Stimulated activated CD4-positive, alpha-beta T cell treated with anti-CD3 and anti-CD28 coated beads, Interleukin-4, amount 100 ng/mL, for 4 hours (primary cell): ENCODE results near the gene GALNS.
"Not testable (repeated sequence)": the region's sequence is repeated elsewhere in the genome, so short reads cannot be mapped to it uniquely, and the experiment has no call there.

Experiments
- DNase-seq, 2 experiments: peaks; one replicate each; pipeline ENCODE4 v3.0.0-alpha.2; 2020

Gene GALNS, protein sequence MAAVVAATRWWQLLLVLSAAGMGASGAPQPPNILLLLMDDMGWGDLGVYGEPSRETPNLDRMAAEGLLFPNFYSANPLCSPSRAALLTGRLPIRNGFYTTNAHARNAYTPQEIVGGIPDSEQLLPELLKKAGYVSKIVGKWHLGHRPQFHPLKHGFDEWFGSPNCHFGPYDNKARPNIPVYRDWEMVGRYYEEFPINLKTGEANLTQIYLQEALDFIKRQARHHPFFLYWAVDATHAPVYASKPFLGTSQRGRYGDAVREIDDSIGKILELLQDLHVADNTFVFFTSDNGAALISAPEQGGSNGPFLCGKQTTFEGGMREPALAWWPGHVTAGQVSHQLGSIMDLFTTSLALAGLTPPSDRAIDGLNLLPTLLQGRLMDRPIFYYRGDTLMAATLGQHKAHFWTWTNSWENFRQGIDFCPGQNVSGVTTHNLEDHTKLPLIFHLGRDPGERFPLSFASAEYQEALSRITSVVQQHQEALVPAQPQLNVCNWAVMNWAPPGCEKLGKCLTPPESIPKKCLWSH

DNA sequence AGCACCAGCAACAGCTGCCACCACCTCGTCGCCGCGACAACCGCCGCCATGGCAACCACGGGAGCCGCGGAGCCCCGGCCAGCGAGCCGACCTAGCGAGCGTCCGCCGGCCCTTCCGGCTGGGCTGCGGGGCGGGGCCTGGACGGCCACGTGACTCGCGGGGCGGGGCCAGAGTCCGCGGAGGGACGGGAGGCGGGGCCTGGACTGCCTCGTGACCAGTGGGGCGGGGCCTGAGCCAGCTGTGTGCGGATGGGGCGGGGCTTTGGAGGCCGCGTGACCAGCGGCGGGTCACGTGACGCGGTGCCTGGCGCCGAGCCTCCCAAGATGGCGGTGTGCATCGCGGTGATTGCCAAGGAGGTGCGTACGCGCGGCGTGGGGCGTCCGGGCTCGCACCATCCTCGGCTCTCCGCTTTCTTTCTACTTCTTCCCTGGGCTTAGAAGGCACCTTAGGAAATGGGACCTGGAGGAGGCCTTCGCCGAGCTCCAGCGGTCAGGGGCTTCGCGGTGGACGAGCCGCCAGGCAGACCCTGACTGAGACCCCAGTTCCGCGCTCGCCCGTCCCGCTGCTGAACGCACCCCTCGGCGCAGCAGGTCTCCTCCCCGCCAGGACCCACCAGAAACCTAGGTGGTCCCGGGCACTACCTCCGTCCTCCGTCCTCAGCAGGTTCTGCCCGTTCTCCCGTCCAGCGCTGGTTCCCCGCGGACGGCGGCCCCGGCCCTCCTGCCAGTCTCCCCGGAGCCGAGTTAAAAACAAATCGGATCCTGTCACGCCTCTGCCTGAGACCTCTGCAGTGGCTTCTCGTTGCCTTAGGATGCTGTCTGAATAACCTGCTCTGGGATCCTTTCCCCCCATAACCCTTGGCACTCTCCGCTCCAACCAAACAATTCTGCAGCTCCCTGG, at the start of gene GALNS, which contains the start of gene TRAPPC2L:
Gene GALNS, minus strand, starts transcription at position 120 of the 900 bp plus-strand sequence. Its CDS starts 70 bp downstream, at position 50.
Gene TRAPPC2L, plus strand, starts transcription at position 300 of the 900 bp plus-strand sequence. Its CDS starts 24 bp downstream, at position 324.
- DNase-seq: peak; percentile 97 to 100

DNA sequence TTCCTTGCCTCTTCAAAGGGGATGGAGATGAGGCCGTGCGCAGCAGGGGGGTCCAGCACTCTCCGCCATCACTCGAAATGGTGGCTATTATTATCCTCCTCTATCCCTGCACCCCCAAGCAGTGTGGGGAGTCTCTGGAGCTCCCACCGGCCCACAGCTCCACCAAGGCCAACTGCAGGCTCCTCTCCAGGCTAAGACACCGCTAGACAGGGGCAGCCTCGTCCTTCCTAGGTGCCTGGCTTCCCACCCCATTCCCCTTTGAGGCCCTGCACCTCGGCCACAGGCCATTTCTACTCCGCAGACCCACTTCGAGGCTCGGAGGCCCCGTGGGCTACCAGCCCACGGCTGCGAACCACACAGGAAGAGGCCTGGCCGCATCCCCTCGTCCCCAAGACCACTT, 49.3 kb upstream of the GALNS start:
- DNase-seq: no peak

DNA sequence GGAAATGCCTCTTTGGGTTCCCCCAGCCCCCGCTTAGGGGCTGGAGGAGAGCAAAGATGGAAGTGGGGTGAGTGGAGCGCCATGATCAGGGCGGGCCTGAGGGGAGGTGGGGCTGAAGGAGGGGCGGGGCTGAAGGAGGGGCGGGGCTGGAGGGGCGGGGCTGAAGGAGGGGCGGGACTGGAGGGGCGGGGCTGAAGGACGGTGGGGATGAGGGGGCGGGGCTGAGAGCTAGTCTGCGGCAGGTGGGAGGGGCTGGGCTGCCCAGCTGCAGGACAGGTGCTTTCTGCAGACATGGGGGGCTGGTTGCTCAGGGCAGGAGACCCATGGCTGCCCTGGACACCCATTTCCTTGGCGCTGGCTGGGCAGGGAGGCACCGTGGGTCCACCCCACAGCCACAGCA, 48.8 kb upstream of the GALNS start:
- DNase-seq: peak in 1 of 2 experiments; percentile 8

DNA sequence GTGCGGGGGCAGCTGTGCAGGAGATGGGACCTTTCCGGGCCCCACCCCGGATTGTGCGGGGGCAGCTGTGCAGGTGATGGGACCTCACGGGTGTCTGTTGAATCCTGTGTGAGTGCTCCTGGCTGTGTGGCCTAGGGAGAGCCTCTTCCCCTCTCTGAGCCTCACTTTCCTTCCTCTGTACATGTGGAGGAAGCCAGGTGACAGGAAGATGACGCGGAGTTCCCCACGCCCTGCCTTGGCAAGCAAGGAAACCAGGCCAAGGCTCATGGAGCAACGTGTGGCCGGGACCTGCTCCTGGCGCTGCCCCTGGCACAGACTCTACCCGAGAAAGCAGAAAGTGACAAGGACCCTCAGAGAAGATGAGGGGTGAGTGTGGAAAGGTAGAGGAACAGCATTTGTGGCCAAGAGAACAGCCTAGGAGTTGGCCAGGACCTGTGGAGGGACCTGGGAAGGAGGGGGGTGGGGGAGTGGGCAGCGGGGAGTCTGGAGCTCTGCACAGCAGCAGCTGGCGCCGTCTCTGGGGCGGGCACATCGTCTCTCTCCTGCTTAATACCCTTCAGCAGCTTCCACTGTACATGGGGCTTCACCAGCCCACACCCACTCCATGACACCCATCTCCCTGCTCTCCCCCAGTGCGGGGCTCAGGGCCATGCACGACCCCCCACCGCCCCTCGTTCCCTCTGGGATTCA, 48.1 kb upstream of the GALNS start:
- DNase-seq: no peak

DNA sequence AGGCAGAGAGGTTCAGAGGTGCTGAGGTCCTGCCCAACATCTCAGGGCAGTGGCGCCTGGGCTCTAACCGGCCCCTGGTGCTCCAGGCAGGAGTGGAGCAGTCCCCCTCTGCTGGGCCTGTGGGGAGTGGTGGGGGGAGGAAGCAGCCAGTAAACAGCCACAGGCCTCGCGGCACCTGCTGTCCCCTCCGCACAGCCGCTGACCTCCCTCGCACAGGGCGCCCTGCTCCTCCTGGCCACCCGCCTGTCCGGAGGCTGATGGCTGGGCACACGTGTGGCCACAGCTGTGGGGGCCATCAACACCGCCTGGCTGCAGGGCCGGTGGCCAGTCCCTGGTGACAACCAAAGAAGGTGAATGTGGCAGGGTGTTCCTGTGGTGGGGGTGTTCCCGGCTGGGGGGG, 46.5 kb upstream of the GALNS start:
- DNase-seq: no peak

DNA sequence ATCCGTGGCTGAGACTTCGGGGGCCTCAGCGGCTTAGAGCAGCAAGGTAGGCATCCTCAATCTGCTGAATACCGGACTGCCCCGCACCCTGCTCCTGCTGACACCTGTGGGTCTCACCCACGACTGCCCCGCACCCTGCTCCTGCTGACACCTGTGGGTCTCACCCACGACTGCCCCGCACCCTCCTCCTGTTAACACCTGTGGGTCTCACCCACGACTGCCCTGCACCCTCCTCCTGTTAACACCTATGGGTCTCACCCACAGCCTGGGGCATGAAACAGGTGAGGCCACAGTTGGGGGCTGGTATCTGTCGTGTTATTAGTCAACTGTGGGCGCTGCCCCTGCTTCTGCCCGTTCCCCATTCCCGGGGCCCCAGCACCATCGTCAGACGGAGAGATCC, 46.0 kb upstream of the GALNS start:
- DNase-seq: no peak

DNA sequence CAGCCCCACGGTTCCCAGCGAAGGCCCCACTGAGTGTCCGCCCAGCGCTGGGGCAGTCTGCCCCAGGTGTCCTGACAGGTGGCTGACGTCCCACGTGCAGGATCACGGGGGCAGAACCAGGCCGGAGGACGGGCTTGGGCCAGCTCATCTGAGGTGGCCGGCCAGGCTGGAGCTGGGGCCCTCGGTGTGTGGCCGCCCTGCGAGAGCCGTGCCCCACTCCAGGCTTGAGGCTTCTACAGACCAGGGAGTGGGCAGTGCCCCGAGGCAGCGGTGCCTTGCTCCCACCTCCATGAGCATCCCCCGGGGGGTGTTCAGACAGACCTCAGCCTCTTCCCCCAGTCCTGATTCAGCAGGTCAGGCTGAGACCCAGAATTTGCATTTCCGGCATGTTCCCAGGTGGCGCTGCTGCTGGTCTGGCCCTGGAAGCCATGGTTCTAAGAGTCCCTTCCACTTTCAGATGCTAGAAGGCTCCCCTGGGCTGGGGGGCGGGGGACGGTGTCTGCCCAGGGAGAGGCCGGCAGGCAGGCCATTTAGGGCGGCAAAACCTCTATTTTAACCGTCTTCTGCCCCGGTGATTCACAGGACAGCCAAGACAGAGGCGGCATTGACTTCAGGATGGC, 45.1 kb upstream of the GALNS start:
- no peak for DNase-seq

DNA sequence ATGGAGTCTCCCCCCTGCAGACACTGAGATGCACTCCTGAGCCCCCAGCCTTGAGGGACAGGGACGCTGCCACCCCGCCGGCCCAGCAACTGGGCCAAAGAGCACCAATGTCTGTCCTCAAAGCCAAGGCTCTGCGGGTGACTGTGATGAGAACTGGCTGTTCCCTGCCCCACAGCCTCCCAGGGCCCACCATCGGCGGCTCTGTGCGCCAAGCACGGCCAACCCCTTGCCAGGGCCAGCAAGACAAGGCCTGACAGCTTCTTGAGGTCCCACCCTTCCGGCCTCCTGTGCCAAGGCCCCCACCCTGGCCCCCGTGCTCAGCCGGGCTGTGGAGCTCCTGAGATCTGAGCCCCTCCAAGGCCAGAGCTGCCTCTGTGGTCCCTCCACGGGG, 43.9 kb upstream of the GALNS start:
- DNase-seq: no peak

DNA sequence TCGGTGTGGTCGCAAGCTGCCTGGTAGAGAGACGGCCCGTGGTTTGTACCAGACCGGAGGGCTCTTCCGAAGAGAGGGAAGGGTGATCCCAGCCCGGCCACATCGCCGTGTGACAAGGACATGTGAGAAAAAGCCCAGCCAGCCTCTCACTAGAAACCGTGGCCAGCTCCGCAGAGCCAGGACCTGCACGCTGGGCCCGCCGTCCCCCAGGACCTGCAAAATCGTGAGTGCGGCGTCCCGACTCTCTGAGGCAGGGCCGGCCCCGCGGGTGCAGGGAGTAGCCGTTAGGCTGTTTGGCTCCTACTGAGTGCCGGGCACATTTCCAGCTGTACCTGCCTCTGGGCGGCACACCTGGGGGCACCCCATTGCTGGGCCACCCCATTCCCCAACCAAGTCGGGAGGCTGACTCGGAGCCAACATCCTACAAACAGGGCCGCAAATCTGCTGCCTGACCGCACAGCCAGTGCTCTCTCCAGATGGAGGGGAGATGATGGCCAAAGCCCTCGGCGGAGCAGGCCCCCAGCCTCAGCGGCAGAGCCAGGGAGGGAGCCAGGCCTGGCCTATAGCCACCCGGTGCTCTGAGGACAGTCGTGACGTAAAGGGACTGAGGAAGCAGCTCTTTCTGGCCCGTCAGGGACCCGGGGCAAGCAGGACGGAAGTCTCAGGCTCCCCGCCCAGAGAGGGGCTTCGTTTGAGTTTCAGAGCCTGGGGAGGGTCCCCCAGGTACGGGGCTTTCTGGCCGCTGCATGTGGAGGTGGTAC, 43.3 kb upstream of the GALNS start:
- DNase-seq: no peak

DNA sequence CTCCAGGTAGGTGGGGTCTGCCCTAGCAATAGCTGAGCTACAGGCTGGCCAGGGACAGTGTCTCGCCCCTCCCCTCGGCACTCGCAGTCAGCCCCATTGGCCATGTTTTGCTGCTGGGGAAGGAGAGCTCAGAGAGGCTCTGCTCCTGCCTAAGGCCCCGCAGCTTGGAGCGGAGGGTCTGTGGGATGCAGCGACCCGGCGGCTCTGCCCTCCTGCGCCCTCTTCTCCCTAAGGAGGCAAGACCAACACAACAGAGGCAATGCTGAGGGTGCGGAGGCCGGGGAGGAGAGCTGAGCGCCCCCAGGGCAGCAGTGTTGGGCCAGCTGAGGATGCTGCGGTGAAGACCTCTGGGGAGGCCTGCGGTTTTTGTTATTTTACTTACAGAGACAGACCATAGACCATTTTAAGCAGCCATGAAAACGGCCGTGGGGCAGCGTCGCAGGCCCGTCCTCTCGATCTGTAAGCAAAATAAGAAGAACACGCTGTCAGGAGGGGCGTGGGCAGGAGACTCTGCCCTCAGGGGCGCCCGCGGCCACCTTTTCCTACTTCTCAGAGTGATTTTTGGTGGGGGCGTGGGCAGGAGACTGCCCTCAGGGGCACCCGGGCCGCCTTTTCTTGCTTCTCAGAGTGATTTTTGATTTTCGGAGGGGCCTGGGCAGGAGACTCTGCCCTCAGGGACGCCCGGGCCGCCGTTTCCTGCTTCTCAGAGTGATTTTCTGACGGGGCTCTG, 41.1 kb upstream of the GALNS start:
- no peak for DNase-seq

DNA sequence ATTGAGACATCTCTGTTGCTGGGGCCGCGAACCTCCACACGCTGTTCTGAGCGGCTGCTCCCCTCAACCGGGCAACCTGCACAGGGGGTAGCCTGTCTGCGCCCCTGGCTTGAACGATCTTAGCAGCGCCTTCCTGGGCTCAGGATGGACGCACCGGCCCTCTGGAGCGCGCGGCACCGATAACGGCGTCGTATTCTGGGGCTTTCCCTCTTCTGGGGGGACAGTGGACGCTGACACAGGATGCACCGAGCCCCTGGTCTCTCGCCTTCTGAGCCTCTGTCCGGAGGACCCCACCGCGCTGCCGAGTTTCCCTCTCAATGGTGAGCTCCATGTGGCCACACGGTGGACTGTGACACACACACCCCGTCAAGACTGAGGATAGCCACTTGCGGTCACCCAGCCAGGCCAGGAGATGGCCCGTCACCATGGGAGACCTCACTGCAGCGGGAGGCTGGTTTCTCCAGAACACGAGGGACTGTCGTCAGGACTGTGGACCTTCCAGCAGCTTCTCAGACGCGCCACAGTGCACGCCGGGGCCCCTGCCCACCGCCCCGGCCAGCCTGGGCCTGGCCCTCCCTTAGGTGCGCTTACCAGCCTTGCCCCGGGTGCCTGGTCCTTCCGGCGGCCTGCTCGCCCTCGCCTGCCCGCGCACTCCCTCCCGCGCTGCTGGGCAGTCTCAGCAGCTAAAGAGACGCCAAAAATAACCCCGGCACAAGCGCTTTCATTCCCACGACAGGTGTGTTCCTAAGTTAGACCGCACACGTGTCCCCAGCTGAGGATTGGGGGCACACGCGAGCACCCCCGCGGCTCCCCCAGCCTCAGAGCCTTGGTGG, 39.7 kb upstream of the GALNS start:
- DNase-seq: no peak

DNA sequence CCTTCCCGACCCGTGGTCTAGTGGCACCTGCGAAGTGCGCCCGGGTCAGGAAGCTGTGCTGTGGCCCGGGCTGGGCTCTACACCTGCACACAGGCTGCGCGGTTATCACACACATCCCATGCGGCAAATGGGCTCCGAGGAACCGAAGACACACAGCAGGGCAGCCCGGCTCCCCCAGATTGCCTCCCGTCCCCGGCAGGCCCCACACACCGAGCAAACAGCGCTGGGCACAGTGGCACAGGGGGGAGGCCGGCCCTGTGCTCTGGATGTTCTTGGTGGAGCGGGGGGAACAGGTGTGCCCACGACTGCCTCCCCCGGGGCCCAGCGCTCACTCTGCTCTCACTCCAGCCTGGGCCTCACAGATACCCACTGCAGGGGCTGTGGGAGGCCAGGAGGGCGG, 38.6 kb upstream of the GALNS start:
- no peak for DNase-seq

DNA sequence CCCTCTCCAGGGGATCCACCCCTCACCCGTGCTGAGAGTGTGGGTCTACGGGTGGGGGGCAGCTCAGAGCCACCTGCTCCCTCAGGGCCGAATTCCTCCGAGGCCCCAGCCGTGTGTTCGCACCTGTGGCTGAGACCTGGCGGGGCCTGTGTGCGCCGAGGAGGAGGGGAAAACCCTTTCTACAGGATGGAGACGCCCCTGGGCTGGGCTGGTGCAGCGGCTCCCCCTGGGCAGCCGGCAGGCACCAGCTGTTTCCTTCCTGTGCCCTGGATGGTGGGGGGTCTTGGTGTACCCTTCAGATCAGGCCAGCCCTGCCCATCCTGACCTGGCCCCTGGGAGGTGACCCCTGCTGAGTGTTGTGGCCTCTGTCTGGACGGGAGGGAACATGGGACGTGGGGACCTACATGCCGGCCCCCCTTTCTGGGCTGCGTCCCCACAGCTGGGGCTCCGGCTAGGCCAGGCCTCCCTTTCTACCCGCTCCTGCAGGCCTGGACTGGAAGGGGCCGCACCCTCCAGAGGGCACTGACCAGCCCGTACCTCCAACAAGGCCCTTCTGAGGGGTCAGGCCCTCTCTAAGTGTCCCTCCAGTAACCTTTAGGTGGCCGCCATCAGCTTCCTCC, 38.0 kb upstream of the GALNS start:
- DNase-seq: no peak

DNA sequence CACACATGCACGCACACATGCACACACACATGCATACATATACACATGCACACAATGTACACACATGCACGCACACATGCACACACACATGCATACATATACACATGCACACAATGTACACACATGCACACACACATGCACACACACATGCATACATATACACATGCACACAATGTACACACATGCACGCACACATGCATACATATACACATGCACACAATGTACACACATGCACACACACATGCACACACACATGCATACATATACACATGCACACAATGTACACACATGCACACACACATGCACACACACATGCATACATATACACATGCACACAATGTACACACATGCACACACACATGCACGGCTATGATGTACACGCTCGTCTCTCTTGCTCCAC, 37.5 kb upstream of the GALNS start:
- DNase-seq: not testable (repeated sequence)

DNA sequence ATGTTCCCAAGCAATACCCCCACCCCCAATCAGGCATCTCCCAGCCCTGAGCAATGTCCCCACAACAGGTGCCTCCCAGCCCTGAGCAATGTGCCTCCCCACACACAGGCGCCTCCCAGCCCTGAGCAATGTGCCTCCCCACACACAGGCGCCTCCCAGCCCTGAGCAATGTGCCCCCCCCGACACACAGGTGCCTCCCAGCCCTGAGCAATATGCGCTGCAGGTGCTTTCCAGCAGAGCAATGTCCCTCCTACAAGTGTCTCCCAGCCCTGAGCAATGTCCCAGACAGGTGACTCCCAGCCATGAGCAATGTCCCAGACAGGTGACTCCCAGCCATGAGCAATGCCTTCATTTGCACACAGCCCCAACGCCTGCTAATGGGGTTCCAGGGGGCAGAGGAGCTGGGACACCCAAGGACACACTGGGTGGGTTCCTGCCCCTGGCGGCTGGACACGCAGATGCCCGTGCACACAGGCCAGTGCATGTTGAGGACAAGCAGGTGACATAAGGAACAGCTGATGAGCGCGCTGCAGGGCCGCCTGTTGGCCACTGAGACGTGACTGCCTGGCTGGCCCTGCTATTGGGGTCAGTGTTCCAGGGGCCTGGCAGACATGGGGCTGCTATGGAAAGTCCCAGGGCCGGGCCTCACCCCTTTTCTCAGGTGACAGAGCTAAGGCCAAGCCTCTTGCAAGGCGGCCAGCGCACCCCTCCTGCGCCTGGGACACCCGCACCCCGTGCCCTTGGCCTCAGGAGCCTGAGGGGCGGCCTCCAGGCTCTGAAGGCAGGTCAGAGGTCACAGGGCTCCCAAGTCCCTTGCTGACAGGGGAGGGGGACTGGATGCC, 36.6 kb upstream of the GALNS start:
- no peak for DNase-seq

DNA sequence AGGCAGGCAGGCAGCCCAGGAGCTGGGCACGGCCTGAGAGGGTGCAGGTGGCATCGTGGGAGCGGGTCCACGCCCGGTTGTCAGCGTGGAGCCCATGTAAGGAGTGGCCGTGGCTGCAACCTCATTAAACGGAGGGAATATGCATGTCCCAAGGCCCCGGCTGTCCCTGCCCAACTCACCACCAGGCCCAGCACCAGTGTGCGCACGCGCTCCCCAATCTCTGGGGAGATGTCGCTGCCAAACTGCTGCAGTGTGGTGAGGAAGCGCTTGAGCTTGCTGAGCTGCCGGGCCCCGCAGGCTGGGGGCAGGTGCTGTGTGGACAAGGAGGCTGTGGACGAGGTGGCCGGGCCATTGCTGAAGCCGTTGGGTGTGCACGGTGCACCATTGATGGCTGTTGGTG, 35.3 kb upstream of the GALNS start:
- DNase-seq: no peak

DNA sequence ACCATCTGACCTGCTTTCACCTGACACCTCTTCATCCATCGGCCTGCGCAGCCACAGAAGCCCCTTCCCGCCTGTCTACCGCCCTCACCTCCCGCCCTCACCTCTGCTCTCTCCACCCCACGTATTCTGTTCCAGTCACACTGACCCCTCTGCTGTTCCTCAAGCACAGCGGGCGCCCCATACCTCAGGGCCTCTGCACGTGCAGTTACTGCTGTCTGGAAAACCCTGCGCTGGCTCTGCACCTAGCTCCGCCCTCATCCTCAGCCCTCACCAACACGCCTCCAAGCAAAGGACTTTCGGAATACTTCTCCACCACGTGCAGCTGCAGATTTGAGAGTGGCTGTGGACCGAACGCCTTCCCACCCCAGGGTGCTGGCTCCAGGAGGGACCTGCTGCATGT, 34.3 kb upstream of the GALNS start:
- no peak for DNase-seq

DNA sequence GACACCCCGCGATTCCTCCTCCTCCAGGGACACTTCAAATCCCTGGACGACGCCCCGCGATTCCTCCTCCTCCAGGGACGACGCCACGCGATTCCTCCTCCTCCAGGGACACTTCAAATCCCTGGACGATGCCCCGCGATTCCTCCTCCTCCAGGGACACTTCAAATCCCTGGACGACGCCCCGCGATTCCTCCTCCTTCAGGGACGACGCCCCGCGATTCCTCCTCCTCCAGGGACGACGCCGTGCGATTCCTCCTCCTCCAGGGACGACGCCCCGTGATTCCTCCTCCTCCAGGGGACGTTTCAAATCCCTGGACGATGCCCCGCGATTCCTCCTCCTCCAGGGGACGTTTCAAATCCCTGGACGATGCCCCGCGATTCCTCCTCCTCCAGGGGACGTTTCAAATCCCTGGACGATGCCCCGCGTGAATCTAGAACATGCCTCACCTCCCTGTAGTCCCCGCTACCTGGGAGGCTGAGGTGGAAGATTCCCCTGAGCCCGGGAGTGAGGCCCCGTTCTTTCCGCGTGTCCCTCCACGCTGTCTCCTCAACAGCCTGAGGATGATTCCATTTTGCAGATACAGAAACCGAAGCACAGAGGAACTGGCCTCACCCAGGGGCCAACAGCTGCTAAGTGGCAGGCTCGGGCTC, 33.1 kb upstream of the GALNS start:
- not testable (repeated sequence) for DNase-seq
